ENCODE results near the gene MX2. TPM values are rescaled to one million over a fixed set of nuclear protein-coding genes. Genes with fewer than 3 reads are reported as not detected.

The MX2 gene
- total RNA-seq, 2 donors from 2014 or later = 22.4 to 22.9 TPM

GRCh38 chr21:41433566-41433965, 71.7 kb downstream of the MX2 start:
- Histone ChIP-seq H3K27me3 (replicated peaks; ENCODE audit: insufficient read depth) (no peaks in the 10 kb centered on the region), H3K9me3 (peaks cover 4% of the 10 kb centered on the region), H3K36me3 (peaks cover 55% of the 10 kb centered on the region), H3K4me3 (no peak overlapping the region), H3K27ac (no peak overlapping the region), H3K4me1 (ENCODE audit: control insufficient read depth in 1 of 2, low read depth in 2 of 2) (peaks cover 0 to 5% of the 10 kb centered on the region in 2 donors)
- no peak for ATAC-seq (ENCODE audit: insufficient number of reproducible peaks, low FRiP score, low read depth)
- no peak for TF ChIP-seq CTCF (IDR thresholded peaks at IDR 0.05)
- no peak for DNase-seq (ENCODE audit: low spot score)

- DNase-seq (ENCODE audit: low spot score) = no peak
- Histone ChIP-seq H3K9me3 (peaks cover 4% of the 10 kb centered on the region), H3K36me3 (peaks cover 60% of the 10 kb centered on the region), H3K27ac (no peak overlapping the region), H3K4me1 (ENCODE audit: control insufficient read depth in 1 of 2, low read depth in 2 of 2) (no peaks in the 10 kb centered on the region), H3K27me3 (replicated peaks; ENCODE audit: insufficient read depth) (no peaks in the 10 kb centered on the region), H3K4me3 (no peak overlapping the region)
- no peak for TF ChIP-seq CTCF (IDR thresholded peaks at IDR 0.05)
- no peak for ATAC-seq (ENCODE audit: insufficient number of reproducible peaks, low FRiP score, low read depth)
These were observed 73.9 kb downstream of the MX2 start for GRCh38 chr21:41435706-41436105.

- no peak for ATAC-seq (ENCODE audit: insufficient number of reproducible peaks, low FRiP score, low read depth)
- DNase-seq (ENCODE audit: low spot score) = no peak
- Histone ChIP-seq H3K36me3 (peaks cover 70% of the 10 kb centered on the region), H3K9me3 (peaks cover 4% of the 10 kb centered on the region), H3K4me3 (no peak overlapping the region), H3K4me1 (ENCODE audit: control insufficient read depth in 1 of 2, low read depth in 2 of 2) (no peaks in the 10 kb centered on the region), H3K27me3 (replicated peaks; ENCODE audit: insufficient read depth) (no peaks in the 10 kb centered on the region), H3K27ac (no peak overlapping the region)
- TF ChIP-seq CTCF (IDR thresholded peaks at IDR 0.05) = no peak
These were observed 75.9 kb downstream of the MX2 start for GRCh38 chr21:41437729-41438128.

GRCh38 chr21:41438425-41439113, 76.7 kb downstream of the MX2 start:
- ATAC-seq (ENCODE audit: insufficient number of reproducible peaks, low FRiP score, low read depth) = no peak
- peaks cover 65% of the 10 kb centered on the region for H3K36me3 ChIP-seq
- no peak for TF ChIP-seq CTCF (IDR thresholded peaks at IDR 0.05)
- no peaks in the 10 kb centered on the region for H3K4me1 ChIP-seq (ENCODE audit: control insufficient read depth in 1 of 2, low read depth in 2 of 2)
- DNase-seq (ENCODE audit: low spot score) = no peak
- no peak overlapping the region for H3K4me3 ChIP-seq
- H3K9me3 ChIP-seq = peaks cover 4% of the 10 kb centered on the region
- no peaks in the 10 kb centered on the region for H3K27me3 ChIP-seq (replicated peaks; ENCODE audit: insufficient read depth)
- no peak overlapping the region for H3K27ac ChIP-seq

- no peak for TF ChIP-seq CTCF (IDR thresholded peaks at IDR 0.05)
- Histone ChIP-seq H3K4me3 (no peak overlapping the region), H3K36me3 (peaks cover 59% of the 10 kb centered on the region), H3K9me3 (peaks cover 4% of the 10 kb centered on the region), H3K27me3 (replicated peaks; ENCODE audit: insufficient read depth) (no peaks in the 10 kb centered on the region), H3K4me1 (ENCODE audit: control insufficient read depth in 1 of 2, low read depth in 2 of 2) (no peaks in the 10 kb centered on the region), H3K27ac (no peak overlapping the region)
- ATAC-seq (ENCODE audit: insufficient number of reproducible peaks, low FRiP score, low read depth) (no peak), DNase-seq (ENCODE audit: low spot score) (no peak)
These were observed 77.4 kb downstream of the MX2 start for GRCh38 chr21:41439248-41439647.
